NT2/D1 (cell line): ENCODE results near the gene LMOD1.

Experiments used
- DNase-seq: peaks from one replicate; pipeline ENCODE4 v3.0.0-alpha.2; 2011; ENCODE audit warnings: low read depth, low spot score
- H3K27me3 ChIP-seq: 2 replicates; pipeline ENCODE4 v1.6.0; 2011; ENCODE audit warnings: mild to moderate bottlenecking; ENCODE audit not compliant: insufficient read length, insufficient read depth
- H3K36me3 ChIP-seq: 2 replicates; pipeline ENCODE4 v1.6.1; 2011; ENCODE audit warnings: mild to moderate bottlenecking, low read length, mixed read lengths; ENCODE audit not compliant: insufficient read depth, insufficient read length
- H3K4me1 ChIP-seq: 2 replicates; pipeline ENCODE4 v1.5.1; 2011; ENCODE audit not compliant: insufficient read depth, insufficient read length
- H3K4me3 ChIP-seq: 2 replicates; pipeline ENCODE4 v1.5.1; 2011; ENCODE audit warnings: low read depth; ENCODE audit not compliant: insufficient read length
- H3K9ac ChIP-seq: 2 replicates; pipeline ENCODE4 v1.6.0; 2011; ENCODE audit warnings: low read depth; ENCODE audit not compliant: insufficient read length
- H3K9me3 ChIP-seq: 2 replicates; pipeline ENCODE4 v1.5.1; 2011; ENCODE audit warnings: mild to moderate bottlenecking, low read length; ENCODE audit not compliant: insufficient read depth
- SUZ12 ChIP-seq: IDR thresholded peaks from 2 replicates; pipeline ENCODE4 v1.6.1; 2011; ENCODE audit not compliant: insufficient read length, insufficient read depth; ENCODE audit errors: extremely low read depth
- YY1 ChIP-seq: IDR thresholded peaks from 2 replicates; pipeline ENCODE4 v1.6.1; 2011; ENCODE audit not compliant: insufficient read length, insufficient read depth
- ZNF274 ChIP-seq: IDR thresholded peaks from 2 replicates; pipeline ENCODE4 v1.6.1; 2011; ENCODE audit warnings: mild to moderate bottlenecking, low read depth, low read length

LMOD1 gene

GRCh38 chr1:201848230-201848629, 98.1 kb downstream of the LMOD1 start:
- no peak overlapping the region for H3K4me3 ChIP-seq
- DNase-seq = no peak
- no peak for TF ChIP-seq YY1
- TF ChIP-seq ZNF274 = no peak
- no peak for TF ChIP-seq SUZ12
- H3K36me3 ChIP-seq = peaks cover 54% of the 10 kb centered on the region
- H3K9ac ChIP-seq = no peak overlapping the region
- no peaks in the 10 kb centered on the region for H3K27me3 ChIP-seq
- H3K9me3 ChIP-seq = no peaks in the 10 kb centered on the region
- H3K4me1 ChIP-seq = no peaks in the 10 kb centered on the region

- H3K9ac ChIP-seq = no peak overlapping the region
- peaks cover 48% of the 10 kb centered on the region for H3K36me3 ChIP-seq
- H3K9me3 ChIP-seq = no peaks in the 10 kb centered on the region
- DNase-seq = no peak
- no peak overlapping the region for H3K4me3 ChIP-seq
- TF ChIP-seq YY1 = no peak
- H3K27me3 ChIP-seq = no peaks in the 10 kb centered on the region
- peaks cover under 1% of the 10 kb centered on the region for H3K4me1 ChIP-seq
These were observed 99.2 kb downstream of the LMOD1 start for GRCh38 chr1:201847150-201847549.
